ENCODE data around the gene C4orf50. TPM values are rescaled to one million over a fixed set of nuclear protein-coding genes. Genes with fewer than 3 reads are reported as not detected.

C4orf50 gene
- total RNA-seq, result 1 to 10 TPM in 1 of 8 experiments, under 1 TPM in 7; 0.09 to 1.2 (median 0.39) TPM

DNA sequence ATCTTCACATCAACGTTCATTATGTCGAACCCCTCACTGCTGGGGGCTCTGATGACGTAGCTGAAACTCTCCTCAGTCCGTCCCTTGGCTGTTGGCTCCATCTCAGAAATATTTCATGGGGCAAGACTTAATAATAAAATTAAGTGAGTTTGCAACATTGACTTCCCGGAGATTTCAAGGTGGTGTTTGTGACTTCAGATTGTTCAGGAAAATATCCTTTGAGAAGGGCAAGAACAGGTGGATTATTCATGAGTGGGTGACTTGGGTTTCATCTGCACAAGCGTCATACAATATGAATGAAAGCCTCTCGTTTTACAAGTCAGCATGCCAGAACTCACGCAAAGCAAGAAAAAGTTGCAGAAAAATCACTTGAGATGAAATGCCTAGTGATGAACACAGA is at the start of gene C4orf50:
TSS of gene C4orf50 (minus strand) at position 101 of the 400 bp plus-strand sequence.
- Histone ChIP-seq H3K4me3 (no peak within 1 kb of the TSS), H3K27ac (no peak within 1 kb of the TSS), H3K4me1 (replicated peaks in 1 of 2) (no peaks in the 10 kb centered on the region)
- WGBS, 10 experiments, result 23 to 79% (median 54%) methylated on average over 1 to 8 of the region's 8 CpGs
- in situ Hi-C loops (cut with MboI; ENCODE audit: low pct_unique_long_range_greater_than_20kb in 2 of 9, low sequenced_read_pairs in 9 of 9, unreplicated experiment in 9 of 9), result no loop called here
- no peak for ATAC-seq (replicated peaks in 6 of 8)

DNA sequence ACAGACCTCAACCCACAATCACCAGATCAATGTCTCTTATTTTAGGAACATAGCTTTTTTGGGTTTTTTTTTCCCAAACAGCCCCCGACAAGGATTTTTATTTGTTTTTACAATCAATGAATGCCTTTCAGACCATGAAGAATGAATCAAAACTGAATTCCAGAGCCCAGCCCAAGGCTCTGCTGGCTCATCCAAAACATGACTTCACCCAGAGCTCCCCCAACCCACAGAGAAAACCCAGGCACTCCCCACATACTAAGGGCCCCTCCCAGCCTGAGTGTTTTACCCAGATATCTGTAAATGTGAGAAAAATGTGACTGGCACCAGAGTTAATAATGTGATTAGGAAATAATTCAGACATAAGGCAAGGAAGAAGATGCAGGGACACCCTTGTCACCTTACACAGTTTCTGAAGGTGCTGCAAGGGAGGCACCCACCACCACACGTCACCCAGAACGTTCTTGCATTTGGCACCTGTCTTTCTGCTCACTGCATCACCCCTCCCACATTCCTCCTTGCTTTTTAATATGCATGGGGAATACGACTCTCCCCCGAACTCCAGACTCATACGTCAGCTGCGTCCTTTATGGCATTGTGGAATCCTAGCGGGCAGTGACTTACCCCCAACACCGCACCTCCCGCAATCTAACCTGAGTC is 47.8 kb upstream of the C4orf50 start:
- ATAC-seq (replicated peaks in 6 of 8), result peak in 1 of 8 experiments; percentile 53
- H3K27ac ChIP-seq, result no peak overlapping the region
- in situ Hi-C loops (cut with MboI; ENCODE audit: low pct_unique_long_range_greater_than_20kb in 2 of 9, low sequenced_read_pairs in 9 of 9, unreplicated experiment in 9 of 9), result no loop called here
- no peaks in the 10 kb centered on the region for H3K4me1 ChIP-seq (replicated peaks in 1 of 2)
- H3K4me3 ChIP-seq, result no peak overlapping the region
- 0 to 80% (median 63%) methylated on average over 1 to 9 of the region's 10 CpGs; no CpG with 5 or more reads in 3 of the 10 experiments for WGBS, 10 experiments

DNA sequence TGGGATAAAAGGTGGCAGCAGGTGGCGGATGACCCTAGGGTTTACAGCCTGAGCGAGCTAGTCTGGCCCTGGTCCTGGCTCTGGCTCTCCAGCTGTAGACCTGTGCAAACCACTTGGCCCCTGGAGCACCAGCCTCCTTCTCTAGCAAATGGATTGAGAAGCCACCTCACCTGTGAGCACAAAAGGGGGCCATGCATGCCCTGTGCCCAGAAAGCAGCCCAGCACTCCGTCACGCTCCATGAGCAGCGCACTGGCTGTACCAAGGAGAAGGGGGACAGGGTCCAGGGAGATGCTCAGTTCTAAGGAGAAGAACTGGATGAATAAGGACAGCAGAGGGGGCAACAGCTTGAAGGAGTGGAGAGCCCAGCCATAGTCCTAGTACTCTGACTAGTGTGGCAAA is 46.9 kb upstream of the C4orf50 start:
- ATAC-seq (replicated peaks in 6 of 8), result no peak
- Histone ChIP-seq H3K27ac (no peak overlapping the region), H3K4me3 (no peak overlapping the region), H3K4me1 (replicated peaks in 1 of 2) (no peaks in the 10 kb centered on the region)
- in situ Hi-C loops (cut with MboI; ENCODE audit: low pct_unique_long_range_greater_than_20kb in 2 of 9, low sequenced_read_pairs in 9 of 9, unreplicated experiment in 9 of 9), result no loop called here
- WGBS, 10 experiments, result 0 to 100% (median 60%) methylated on average over 1 to 3 of the region's 5 CpGs; no CpG with 5 or more reads in 7 of the 10 experiments

DNA sequence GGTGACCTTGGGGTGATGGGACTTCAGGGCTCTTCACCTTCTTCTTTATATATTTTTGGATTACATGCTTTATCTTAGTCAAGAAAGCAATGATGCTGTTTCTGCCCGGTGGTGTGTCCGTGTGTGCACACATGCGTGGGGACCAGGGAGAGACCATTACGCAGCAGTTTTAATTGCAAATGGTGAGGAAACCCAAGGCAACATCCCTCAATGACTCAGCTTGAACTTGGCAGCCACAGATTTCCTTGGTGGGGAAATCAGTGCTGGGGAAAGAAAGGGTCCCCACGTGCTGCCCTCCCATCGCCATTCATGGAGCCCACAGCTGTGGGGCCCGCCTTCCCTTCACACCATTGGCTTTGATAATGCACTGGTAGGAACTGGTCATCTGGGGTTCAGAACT is 46.2 kb upstream of the C4orf50 start:
- 80 to 100% (median 85%) methylated on average over 2 to 6 of the region's 7 CpGs; no CpG with 5 or more reads in 5 of the 10 experiments for WGBS, 10 experiments
- in situ Hi-C loops (cut with MboI; ENCODE audit: low pct_unique_long_range_greater_than_20kb in 2 of 9, low sequenced_read_pairs in 9 of 9, unreplicated experiment in 9 of 9), result no loop called here
- ATAC-seq (replicated peaks in 6 of 8), result no peak
- Histone ChIP-seq H3K4me1 (replicated peaks in 1 of 2) (no peaks in the 10 kb centered on the region), H3K4me3 (no peak overlapping the region), H3K27ac (no peak overlapping the region)

DNA sequence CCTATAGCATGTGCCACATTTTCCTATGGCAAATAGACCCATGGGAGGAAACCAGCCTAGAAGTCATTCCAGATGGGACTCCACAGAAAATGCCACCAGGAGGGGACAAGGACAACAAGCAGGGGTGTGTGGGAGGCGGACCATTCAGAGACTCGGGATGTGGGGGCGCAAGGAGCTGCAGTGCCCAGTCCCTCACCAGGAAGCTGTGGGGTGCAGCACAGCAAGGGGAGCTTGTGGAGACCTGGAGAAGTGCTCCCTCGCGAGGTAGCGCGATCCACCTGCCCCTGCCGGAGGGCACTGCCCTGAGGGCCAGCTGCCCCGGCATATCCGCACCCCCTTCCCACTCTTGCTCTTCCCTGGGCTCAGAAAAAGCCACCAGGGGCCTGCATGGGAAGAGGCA is 45.5 kb upstream of the C4orf50 start:
- Histone ChIP-seq H3K4me3 (no peak overlapping the region), H3K27ac (no peak overlapping the region), H3K4me1 (replicated peaks in 1 of 2) (no peaks in the 10 kb centered on the region)
- no peak for ATAC-seq (replicated peaks in 6 of 8)
- in situ Hi-C loops (cut with MboI; ENCODE audit: low pct_unique_long_range_greater_than_20kb in 2 of 9, low sequenced_read_pairs in 9 of 9, unreplicated experiment in 9 of 9), result no loop called here
- 25 to 87% (median 40%) methylated on average over 1 to 4 of the region's 10 CpGs; no CpG with 5 or more reads in 7 of the 10 experiments for WGBS, 10 experiments

DNA sequence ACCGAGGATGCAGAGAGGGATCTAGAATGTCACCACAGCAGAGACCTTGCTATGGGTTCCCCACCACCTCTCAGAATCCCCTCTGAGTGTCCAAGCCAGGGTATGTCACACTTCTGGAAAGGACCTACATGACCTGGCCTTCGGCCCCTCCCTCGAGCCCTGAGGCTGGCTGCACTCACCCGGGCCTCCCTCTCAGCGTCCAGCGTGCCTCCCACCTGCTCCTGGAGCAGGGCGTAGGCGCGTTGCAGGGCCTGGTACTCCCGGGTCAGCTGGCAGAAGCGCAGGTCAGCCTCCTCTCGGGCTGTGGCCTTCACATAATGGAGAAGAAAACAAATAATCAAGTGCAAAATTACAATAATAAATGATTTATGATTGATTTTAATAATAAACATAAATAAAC is 43.9 kb upstream of the C4orf50 start:
- ATAC-seq (replicated peaks in 6 of 8), result no peak
- WGBS, 10 experiments, result 32 to 94% (median 80%) methylated on average over 1 to 12 of the region's 12 CpGs; no CpG with 5 or more reads in 5 of the 10 experiments
- H3K27ac ChIP-seq, result no peak overlapping the region
- H3K4me1 ChIP-seq (replicated peaks in 1 of 2), result no peaks in the 10 kb centered on the region
- in situ Hi-C loops (cut with MboI; ENCODE audit: low pct_unique_long_range_greater_than_20kb in 2 of 9, low sequenced_read_pairs in 9 of 9, unreplicated experiment in 9 of 9), result no loop called here
- H3K4me3 ChIP-seq, result no peak overlapping the region

DNA sequence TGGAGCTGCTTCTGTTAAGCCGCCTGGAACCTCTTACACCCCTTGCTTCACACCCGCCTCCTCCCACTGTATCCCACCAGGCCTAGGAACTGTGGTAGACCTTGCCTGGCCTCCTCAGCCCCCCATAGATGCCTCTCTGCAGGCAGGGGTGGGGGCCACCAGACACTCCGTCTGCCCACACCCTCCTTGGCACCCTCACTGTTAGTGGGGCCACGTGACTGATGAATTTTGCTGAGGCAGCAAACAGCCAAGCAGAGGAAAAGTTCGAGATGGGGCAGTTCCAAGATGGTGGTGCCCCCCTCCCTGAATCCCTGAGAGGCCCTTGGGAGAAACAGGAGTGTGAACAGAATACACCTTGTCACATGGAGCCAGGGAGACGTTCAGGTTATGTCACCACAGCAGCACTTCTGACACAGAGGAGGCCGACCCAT is 41.2 kb upstream of the C4orf50 start:
- H3K27ac ChIP-seq, result no peak overlapping the region
- in situ Hi-C loops (cut with MboI; ENCODE audit: low pct_unique_long_range_greater_than_20kb in 2 of 9, low sequenced_read_pairs in 9 of 9, unreplicated experiment in 9 of 9), result no loop called here
- 76 to 83% methylated on average over 1 to 4 of the region's 7 CpGs; no CpG with 5 or more reads in 8 of the 10 experiments for WGBS, 10 experiments

DNA sequence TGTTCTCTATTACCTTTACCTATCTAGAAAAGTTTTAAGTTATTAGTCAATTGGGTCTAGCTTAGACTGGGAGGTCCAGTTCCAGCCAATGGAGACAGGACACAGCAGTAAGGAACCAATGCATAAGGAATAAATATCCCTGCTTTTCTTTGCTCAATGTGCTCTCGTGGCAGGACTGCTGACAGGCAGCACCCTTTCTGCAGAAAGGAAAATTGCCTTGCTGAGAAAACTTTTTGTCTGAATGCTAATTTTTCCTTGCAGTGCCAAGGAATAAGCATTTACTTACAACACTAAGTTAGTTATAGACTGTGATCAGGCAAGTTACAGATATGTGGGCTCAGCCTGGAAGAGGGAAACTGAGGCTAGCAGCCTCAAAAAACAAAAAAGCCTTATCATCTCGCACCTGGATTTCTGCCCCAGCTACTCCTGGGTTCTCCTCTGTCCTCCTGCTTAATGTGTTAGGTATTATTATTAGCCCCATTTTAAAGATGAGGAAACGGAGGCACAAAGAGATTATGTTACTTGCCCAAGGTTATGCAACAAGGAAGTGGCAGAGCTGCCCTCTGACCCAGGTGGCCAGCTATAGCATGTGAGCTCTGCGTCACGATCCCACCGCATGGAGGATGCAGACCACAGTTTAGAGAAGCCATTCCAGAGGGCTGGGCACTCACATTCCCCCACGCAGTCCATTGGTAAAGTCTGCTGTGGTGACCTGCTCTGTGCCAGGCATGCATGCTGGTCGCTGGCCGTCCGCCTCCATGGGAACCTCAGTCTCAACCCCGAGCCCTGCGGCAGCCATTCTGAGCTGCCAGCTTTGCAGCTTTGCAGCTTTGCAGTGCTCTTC is 40.5 kb upstream of the C4orf50 start:
- ATAC-seq (replicated peaks in 6 of 8), result no peak
- no peak overlapping the region for H3K27ac ChIP-seq
- H3K4me3 ChIP-seq, result no peak overlapping the region
- in situ Hi-C loops (cut with MboI; ENCODE audit: low pct_unique_long_range_greater_than_20kb in 2 of 9, low sequenced_read_pairs in 9 of 9, unreplicated experiment in 9 of 9), result no loop called here
- 0 to 100% (median 79%) methylated on average over 1 to 8 of the region's 12 CpGs; no CpG with 5 or more reads in 1 of the 10 experiments for WGBS, 10 experiments
- no peaks in the 10 kb centered on the region for H3K4me1 ChIP-seq (replicated peaks in 1 of 2)

More for the DNA sequence above, 41.2 kb upstream of the C4orf50 start:
- Histone ChIP-seq H3K4me3 (no peak overlapping the region), H3K4me1 (replicated peaks in 1 of 2) (no peaks in the 10 kb centered on the region)
- ATAC-seq (replicated peaks in 6 of 8), result no peak

DNA sequence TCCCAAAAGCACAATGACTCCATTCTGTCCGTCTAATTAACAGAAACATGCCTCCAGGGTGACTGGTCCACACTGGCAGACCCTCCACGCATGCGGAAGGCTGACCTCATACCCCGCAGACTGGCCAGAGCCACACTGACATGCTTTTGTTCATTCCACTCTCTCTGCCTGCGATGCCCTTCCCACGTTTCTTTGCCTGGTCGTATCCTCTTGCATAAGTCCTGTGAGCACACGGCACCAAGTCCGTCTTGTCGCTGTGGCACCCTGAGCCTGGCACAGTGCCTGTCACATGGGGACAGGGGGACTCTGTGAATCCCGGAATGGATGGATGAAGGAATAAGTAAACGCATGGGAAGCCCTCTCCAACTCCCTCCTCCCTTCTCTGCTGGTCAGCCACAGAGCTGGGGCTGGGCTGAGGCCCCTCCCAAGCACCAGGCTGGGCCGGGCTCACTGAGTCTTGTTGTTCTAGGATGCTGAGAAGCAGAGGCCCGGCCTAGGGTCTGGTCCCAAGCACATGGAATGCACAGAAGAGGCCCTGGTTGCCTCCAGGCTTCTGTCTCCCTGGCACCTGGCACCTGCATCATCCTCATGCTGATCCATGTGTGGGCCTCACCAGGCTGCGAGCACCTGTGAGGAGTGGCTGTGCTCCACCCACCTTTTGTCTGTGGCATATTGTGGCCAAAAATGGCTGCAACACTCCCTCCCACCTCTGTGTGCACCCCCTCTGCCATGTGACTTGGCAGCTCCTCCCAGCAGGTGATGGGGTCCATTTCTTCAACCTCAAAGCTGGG is 38.9 kb upstream of the C4orf50 start:
- WGBS, 10 experiments, result 0 to 88% (median 67%) methylated on average over 1 to 8 of the region's 15 CpGs; no CpG with 5 or more reads in 3 of the 10 experiments
- no peaks in the 10 kb centered on the region for H3K4me1 ChIP-seq (replicated peaks in 1 of 2)
- H3K27ac ChIP-seq, result no peak overlapping the region
- H3K4me3 ChIP-seq, result no peak overlapping the region
- no peak for ATAC-seq (replicated peaks in 6 of 8)
- in situ Hi-C loops (cut with MboI; ENCODE audit: low pct_unique_long_range_greater_than_20kb in 2 of 9, low sequenced_read_pairs in 9 of 9, unreplicated experiment in 9 of 9), result no loop called here

DNA sequence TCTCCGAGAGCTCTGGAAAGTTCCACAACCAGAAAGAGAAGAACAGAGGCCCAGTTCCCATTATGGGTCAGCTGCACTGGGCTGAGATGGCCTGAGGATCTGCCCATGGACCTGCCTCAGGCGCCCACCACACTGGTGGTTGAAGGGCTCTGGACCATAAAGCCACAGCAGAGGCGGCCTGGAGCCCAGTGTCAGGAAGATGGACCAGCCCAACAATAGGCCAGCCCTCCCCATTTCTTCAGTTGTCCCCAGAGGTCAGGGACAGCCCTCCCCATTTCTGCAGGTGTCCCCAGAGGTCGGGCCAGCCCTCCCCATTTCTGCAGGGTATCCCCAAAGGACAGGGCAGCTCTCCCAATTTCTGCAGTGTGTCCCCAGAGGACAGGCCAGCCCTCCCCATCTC is 37.2 kb upstream of the C4orf50 start:
- 60 to 100% (median 71%) methylated on average over 1 to 4 of the region's 4 CpGs; no CpG with 5 or more reads in 6 of the 10 experiments for WGBS, 10 experiments
- Histone ChIP-seq H3K4me3 (no peak overlapping the region), H3K27ac (no peak overlapping the region), H3K4me1 (replicated peaks in 1 of 2) (no peaks in the 10 kb centered on the region)
- ATAC-seq (replicated peaks in 6 of 8), result no peak
- in situ Hi-C loops (cut with MboI; ENCODE audit: low pct_unique_long_range_greater_than_20kb in 2 of 9, low sequenced_read_pairs in 9 of 9, unreplicated experiment in 9 of 9), result no loop called here

DNA sequence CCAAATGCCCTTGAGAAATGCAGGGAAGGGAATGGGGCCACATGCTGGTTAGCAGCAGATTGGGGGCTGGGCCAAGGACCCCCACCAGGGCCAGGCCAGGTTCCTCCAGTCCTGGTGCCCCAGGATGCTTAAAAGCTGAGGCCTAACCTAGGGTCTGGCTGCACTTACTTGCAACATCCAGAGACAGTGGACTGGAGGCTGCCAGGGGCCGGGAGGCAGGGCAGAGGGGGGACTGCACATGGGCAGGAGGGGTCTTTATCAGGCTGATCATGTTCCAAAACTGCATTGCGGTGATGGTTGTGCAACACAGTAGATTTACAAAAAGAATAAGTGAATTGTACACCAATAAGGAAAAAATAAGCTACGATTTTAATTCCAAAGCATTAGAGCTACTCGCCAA is 36.8 kb upstream of the C4orf50 start:
- in situ Hi-C loops (cut with MboI; ENCODE audit: low pct_unique_long_range_greater_than_20kb in 2 of 9, low sequenced_read_pairs in 9 of 9, unreplicated experiment in 9 of 9), result no loop called here

DNA sequence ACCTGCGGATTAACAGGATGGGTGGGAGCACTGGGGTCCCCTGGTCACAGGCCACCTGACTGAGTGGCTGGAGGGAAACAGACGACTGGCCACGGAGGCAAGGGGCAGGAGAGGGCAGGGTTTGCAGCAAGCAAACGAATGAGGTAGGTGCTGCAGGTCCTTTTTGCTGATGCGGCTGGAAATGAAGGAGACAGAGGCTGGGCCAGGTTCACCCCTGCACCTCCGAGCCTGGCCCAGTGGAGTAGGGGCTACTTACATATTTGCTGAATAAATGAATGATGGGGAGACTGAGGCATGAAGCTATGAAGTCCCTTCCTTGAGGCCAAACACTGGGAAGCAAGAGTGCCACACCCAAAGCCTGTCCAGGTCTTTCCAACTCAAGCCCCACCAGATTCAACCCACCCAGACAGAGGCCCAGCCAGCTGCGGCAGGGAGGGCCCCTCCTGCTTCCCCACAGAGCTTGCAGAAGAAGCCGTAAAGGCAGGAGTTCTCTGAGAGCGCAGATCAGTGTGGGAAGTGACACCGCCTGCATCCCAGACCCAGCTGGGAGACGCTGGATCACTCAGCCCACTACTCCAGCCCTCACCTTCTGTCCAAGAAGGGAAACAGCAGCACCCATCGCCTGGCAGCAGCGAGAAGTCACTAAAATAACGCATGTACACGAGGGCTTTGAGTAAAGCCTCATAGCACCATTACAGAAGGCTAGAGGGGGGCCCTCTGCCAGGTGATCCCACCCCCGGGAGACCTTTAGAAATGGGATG is 36.1 kb upstream of the C4orf50 start:
- Histone ChIP-seq H3K4me1 (replicated peaks in 1 of 2) (no peaks in the 10 kb centered on the region), H3K4me3 (no peak overlapping the region), H3K27ac (no peak overlapping the region)
- ATAC-seq (replicated peaks in 6 of 8), result no peak
- WGBS, 10 experiments, result 0 to 77% (median 56%) methylated on average over 1 to 9 of the region's 16 CpGs; no CpG with 5 or more reads in 3 of the 10 experiments
- in situ Hi-C loops (cut with MboI; ENCODE audit: low pct_unique_long_range_greater_than_20kb in 2 of 9, low sequenced_read_pairs in 9 of 9, unreplicated experiment in 9 of 9), result no loop called here

More for the DNA sequence above, 36.8 kb upstream of the C4orf50 start:
- ATAC-seq (replicated peaks in 6 of 8), result no peak
- WGBS, 10 experiments, result 84 to 100% (median 90%) methylated on average over 2 to 3 of the region's 4 CpGs; no CpG with 5 or more reads in 7 of the 10 experiments
- Histone ChIP-seq H3K4me1 (replicated peaks in 1 of 2) (no peaks in the 10 kb centered on the region), H3K4me3 (no peak overlapping the region), H3K27ac (no peak overlapping the region)

Measured in motor neuron (in vitro differentiated cells).